IMR-90 (cell line): Measurements from ENCODE around the gene TTC28. TPM values are rescaled to one million over a fixed set of nuclear protein-coding genes. Genes with fewer than 3 reads are reported as not detected.

Experiments used
- ATAC-seq: fragments of 200-7000 bp; cut with Tn5 transposase; 2 replicates; pipeline ENCODE4 v1.9.1; 2020; ENCODE audit warnings: low read depth, mild to moderate bottlenecking, moderate library complexity
- BruUV-seq: library from RNA; stranded (reverse); fragments of 400-500 nt; replicated peaks from 2 replicates; lab custom pipeline; 2021; lab: Mats Ljungman, UMichigan
- CTCF ChIA-PET: fragments of 300-600 bp; formaldehyde crosslinking; extraction: SDS; loops from one replicate; lab custom pipeline; 2021; ENCODE audit warnings: antibody characterized with exemption; lab: Yijun Ruan, JAX
- POLR2A ChIA-PET: fragments of 300-600 bp; sonication (Branson Sonifier 250); formaldehyde crosslinking; loops from one replicate; lab custom pipeline; 2022; ENCODE audit warnings: antibody characterized with exemption; ENCODE audit not compliant: unreplicated experiment; lab: Charles Lee
- DNase-seq: peaks from one replicate; pipeline ENCODE4 v3.0.0; 2013
- H2AFZ ChIP-seq: replicated peaks from 2 replicates; pipeline ENCODE3; 2013; ENCODE audit warnings: low read length, mild to moderate bottlenecking; ENCODE audit not compliant: poor library complexity
- H2AK5ac ChIP-seq: 2 replicates; pipeline ENCODE4 v1.6.1; 2013; ENCODE audit warnings: low read depth, low read length, inconsistent platforms
- H2AK9ac ChIP-seq: replicated peaks from 2 replicates; pipeline ENCODE3; 2013; ENCODE audit warnings: mild to moderate bottlenecking, low read depth, low read length, moderate library complexity; ENCODE audit not compliant: poor library complexity
- H2BK120ac ChIP-seq: 2 replicates; pipeline ENCODE4 v1.6.1; 2013; ENCODE audit warnings: low read depth, low read length, inconsistent platforms
- H2BK15ac ChIP-seq: 3 replicates; pipeline ENCODE4 v1.6.1; 2013; ENCODE audit warnings: low read depth, low read length, inconsistent platforms
- H2BK20ac ChIP-seq: 2 replicates; pipeline ENCODE4 v1.6.1; 2013; ENCODE audit warnings: low read depth, mild to moderate bottlenecking, inconsistent platforms, low read length, moderate library complexity
- H2BK5ac ChIP-seq: 2 replicates; pipeline ENCODE4 v1.6.1; 2013; ENCODE audit warnings: mild to moderate bottlenecking, low read depth, low read length, inconsistent platforms; ENCODE audit not compliant: poor library complexity, severe bottlenecking
- H3K14ac ChIP-seq: replicated peaks from 2 replicates; pipeline ENCODE4 v1.6.1; 2013; ENCODE audit warnings: low read depth, low read length, inconsistent platforms
- H3K18ac ChIP-seq: 2 replicates; pipeline ENCODE4 v1.6.1; 2013; ENCODE audit warnings: low read depth, low read length, control low read depth
- H3K23ac ChIP-seq: 2 replicates; pipeline ENCODE4 v1.6.1; 2013; ENCODE audit warnings: low read depth, low read length, inconsistent platforms
- H3K27ac ChIP-seq: 2 replicates; pipeline ENCODE4 v1.5.1; 2013; ENCODE audit warnings: mild to moderate bottlenecking, control low read depth, low read length; ENCODE audit not compliant: insufficient read depth
- H3K27me3 ChIP-seq: 2 replicates; pipeline ENCODE4 v1.6.1; 2013; ENCODE audit warnings: low read length; ENCODE audit not compliant: control insufficient read depth, insufficient read depth
- H3K36me3 ChIP-seq: 2 replicates; pipeline ENCODE4 v1.6.1; 2013; ENCODE audit warnings: low read length, mixed read lengths; ENCODE audit not compliant: control insufficient read depth, insufficient read depth
- H3K4ac ChIP-seq: 2 replicates; pipeline ENCODE4 v1.6.1; 2013; ENCODE audit warnings: low read depth, low read length, inconsistent platforms
- H3K4me1 ChIP-seq: 2 replicates; pipeline ENCODE4 v1.6.1; 2013; ENCODE audit warnings: low read length, mixed read lengths; ENCODE audit not compliant: control insufficient read depth, insufficient read depth
- H3K4me2 ChIP-seq: 2 replicates; pipeline ENCODE4 v1.6.1; 2013; ENCODE audit warnings: low read depth, mild to moderate bottlenecking, control low read depth, low read length, moderate library complexity
- H3K4me3 ChIP-seq: 2 replicates; pipeline ENCODE4 v1.5.1; 2013; ENCODE audit warnings: low read depth, mild to moderate bottlenecking, control low read depth, low read length, moderate library complexity; ENCODE audit not compliant: insufficient read depth
- H3K56ac ChIP-seq: 2 replicates; pipeline ENCODE4 v1.6.1; 2013; ENCODE audit warnings: low read length, inconsistent platforms; ENCODE audit not compliant: insufficient read depth; ENCODE audit errors: extremely low read depth
- H3K79me1 ChIP-seq, 2 experiments: 2 replicates each; pipeline ENCODE4 v1.6.1; 2013; ENCODE audit warnings: low read length in 2 of 2, inconsistent platforms in 1 of 2, low read depth in 1 of 2
- H3K9ac ChIP-seq: 2 replicates; pipeline ENCODE4 v1.6.1; 2013; ENCODE audit warnings: low read depth, low read length, control low read depth
- H3K9me1 ChIP-seq: 2 replicates; pipeline ENCODE4 v1.6.1; 2013; ENCODE audit warnings: low read length, inconsistent platforms; ENCODE audit not compliant: insufficient read depth
- H3K9me3 ChIP-seq: 2 replicates; pipeline ENCODE4 v1.6.1; 2013; ENCODE audit warnings: low read length; ENCODE audit not compliant: control insufficient read depth, insufficient read depth
- H4K20me1 ChIP-seq: 2 replicates; pipeline ENCODE4 v1.6.1; 2013; ENCODE audit warnings: low read length, inconsistent platforms; ENCODE audit not compliant: insufficient read depth
- H4K5ac ChIP-seq: 2 replicates; pipeline ENCODE4 v1.6.1; 2013; ENCODE audit warnings: mild to moderate bottlenecking, low read depth, low read length, control low read depth
- H4K8ac ChIP-seq, 2 experiments: 2 replicates each; pipeline ENCODE4 v1.6.1; 2013; ENCODE audit warnings: low read depth in 2 of 2, low read length in 2 of 2, control low read depth in 1 of 2, inconsistent platforms in 1 of 2
- H4K91ac ChIP-seq: 2 replicates; pipeline ENCODE4 v1.6.1; 2013; ENCODE audit warnings: low read depth, low read length, inconsistent platforms; ENCODE audit not compliant: insufficient read depth
- CHD1 ChIP-seq: IDR thresholded peaks from 2 replicates; pipeline ENCODE4 v1.6.1; 2012; ENCODE audit warnings: low read depth, low read length, improper control_type of control experiment
- MAZ ChIP-seq: IDR thresholded peaks from 2 replicates; pipeline ENCODE4 v1.6.1; 2012; ENCODE audit warnings: low read depth, mild to moderate bottlenecking, low read length, improper control_type of control experiment, moderate library complexity, borderline replicate concordance
- RAD21 ChIP-seq: IDR thresholded peaks from 2 replicates; pipeline ENCODE4 v1.6.1; 2012; ENCODE audit warnings: low read length, improper control_type of control experiment
- RFX5 ChIP-seq: IDR thresholded peaks from 2 replicates; pipeline ENCODE4 v1.8.0; 2012; ENCODE audit warnings: low read depth, mild to moderate bottlenecking, low read length, moderate library complexity
- SMC3 ChIP-seq: fragments of 150-350 bp; IDR thresholded peaks from 2 replicates; pipeline ENCODE4 v1.6.1; 2016; ENCODE audit warnings: low read depth, mild to moderate bottlenecking, antibody characterized with exemption, low read length, moderate library complexity
- WGBS, 2 experiments: methylation state at CpG; one replicate each; pipeline versions ENCODE4 v1.1.5 to v1.1.7; 2013; ENCODE audit warnings: missing lambda C conversion rate in 2 of 2; ENCODE audit not compliant: insufficient read length in 1 of 2; ENCODE audit errors: extremely low coverage in 2 of 2; 5-methylcytosine and 5-hydroxymethylcytosine counted together
- dilution Hi-C: fragments of 300-500 bp; cut with HindIII; formaldehyde crosslinking; loops from one replicate; pipeline ENCODE4 v1.14.3; 2018; ENCODE audit warnings: low sequenced_read_pairs; ENCODE audit not compliant: unreplicated experiment
- in situ Hi-C: fragments of 300-500 bp; cut with MboI; formaldehyde crosslinking; loops from 3 replicates; pipeline ENCODE4 v1.14.3; 2019; ENCODE audit warnings: low sequenced_read_pairs, inconsistent platforms, mixed read lengths
- intact Hi-C: fragments of 100-400 bp; cut with micrococcal nuclease; formaldehyde crosslinking; loops from 2 replicates; pipeline ENCODE4 v1.10.0; 2022
- polyA plus RNA-seq, 3 experiments: library from polyadenylated mRNA; depleted of rRNA; stranded (reverse); fragments of >200 nt; gene quantifications; 2 replicates each; pipeline ENCODE4 v1.2.3, GENCODE V29; 2012; ENCODE audit warnings: low replicate concordance in 1 of 3
- total RNA-seq: library from RNA; depleted of rRNA; stranded (reverse); fragments of >200 nt; gene quantifications from 2 replicates; pipeline ENCODE4 v1.2.3, GENCODE V29; 2012
- TF ChIP-seq, protein P1 (sequence below): conservative IDR thresholded peaks from 2 replicates; pipeline ENCODE4 v1.5.1; 2012; ENCODE audit warnings: mild to moderate bottlenecking, low read depth, low read length, improper control_type of control experiment

The TTC28 gene
- total and polyA plus RNA-seq, 2 of the 4 experiments (the other 2 are of a cell fraction), result 5.6 to 13.3 TPM

DNA sequence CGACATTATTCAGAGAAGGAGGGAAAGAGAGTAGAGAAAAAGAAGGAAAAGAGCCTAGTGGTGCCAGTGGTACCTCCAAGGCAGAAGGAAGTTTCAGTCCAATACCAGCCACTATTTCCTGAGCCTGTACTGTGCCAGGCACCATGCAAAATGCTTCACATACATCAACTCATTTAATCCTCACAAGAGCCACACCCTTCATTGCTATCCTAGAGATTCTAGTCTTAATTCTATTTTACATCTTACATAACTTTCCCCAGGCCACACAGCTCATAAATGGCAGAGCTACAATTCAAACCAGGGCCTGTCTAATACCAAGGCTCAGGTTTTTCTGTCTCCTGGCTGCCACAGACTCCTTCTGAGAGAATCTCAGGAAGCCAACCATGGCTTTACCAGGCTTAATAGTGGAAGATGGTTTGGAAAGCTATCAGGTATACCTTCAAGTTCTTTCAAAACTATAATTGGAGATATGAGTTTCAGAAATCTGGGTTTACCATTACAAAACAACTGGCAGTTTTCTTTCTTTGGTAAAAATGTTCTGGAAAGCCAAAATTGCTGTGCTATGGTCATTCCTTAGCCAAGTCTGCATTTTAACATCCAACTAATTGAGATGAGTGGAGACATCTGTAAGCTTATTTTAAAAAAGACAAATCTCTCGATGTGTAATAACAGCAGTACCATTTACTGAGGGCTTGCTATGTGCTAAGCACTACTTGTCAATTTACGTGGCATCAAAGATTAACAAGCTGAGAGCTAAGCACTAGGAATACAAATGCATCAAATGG is 535.5 kb downstream of the TTC28 start:
- Histone ChIP-seq H3K4me1 (peaks cover 25% of the 10 kb centered on the region), H2BK15ac (no peak overlapping the region; the same call in 2 of the 3 replicates), H4K8ac (peak overlapping the region in 1 of 2 experiments; percentile 38; a peak in 1 of 4 replicates), H2BK5ac (no peak overlapping the region), H2AK9ac (no peak overlapping the region), H2AK5ac (no peak overlapping the region; the same call in 1 of the 2 replicates), H3K56ac (no peak overlapping the region), H3K27ac (no peak overlapping the region), H2AFZ (no peak overlapping the region), H3K9me3 (no peaks in the 10 kb centered on the region), H3K14ac (0 out of 2 replicates have a peak overlapping the region, but pooled peaks have one; percentile 53), H3K9me1 (peaks cover 9% of the 10 kb centered on the region), H4K20me1 (peaks cover 3% of the 10 kb centered on the region; the same call in 1 of the 2 replicates), H3K18ac (peak overlapping the region; percentile 11; the same call in 1 of the 2 replicates), H3K79me1 (peaks cover 0 to 3% of the 10 kb centered on the region in 2 experiments; a peak in 1 of 4 replicates), H3K4me3 (no peak overlapping the region), H3K27me3 (no peaks in the 10 kb centered on the region), H2BK20ac (no peak overlapping the region; the same call in 1 of the 2 replicates), H4K5ac (peak overlapping the region; percentile 34), H3K4ac (no peak overlapping the region; the same call in 1 of the 2 replicates), H3K9ac (no peak overlapping the region), H3K4me2 (no peak overlapping the region), H4K91ac (no peak overlapping the region), H3K23ac (no peak overlapping the region; the same call in 1 of the 2 replicates), H2BK120ac (peak overlapping the region; percentile 23; the same call in 1 of the 2 replicates), H3K36me3 (no peaks in the 10 kb centered on the region)
- CTCF ChIA-PET, result interaction anchor here (1.3 kb wide), 1 partner anchor 31 kb away, joined by 3 read pairs; no protein-coding TSS in a partner anchor
- intact Hi-C loops, result loop anchor here (5.0 kb wide), 1 partner anchor 298 kb away; no protein-coding TSS in a partner anchor
- 100% methylated on average over 1 of the region's 3 CpGs; no CpG with 5 or more reads in 1 of the 2 experiments for WGBS, 2 experiments
- no peak for DNase-seq
- no TSS peak for BruUV-seq
- in situ Hi-C loops, result no loop called here
- dilution Hi-C loops, result no loop called here
- POLR2A ChIA-PET, result interaction anchor here (0.6 kb wide), 1 partner anchor 213 kb away, joined by 3 read pairs; no protein-coding TSS in a partner anchor
- TF ChIP-seq, protein P1, sequence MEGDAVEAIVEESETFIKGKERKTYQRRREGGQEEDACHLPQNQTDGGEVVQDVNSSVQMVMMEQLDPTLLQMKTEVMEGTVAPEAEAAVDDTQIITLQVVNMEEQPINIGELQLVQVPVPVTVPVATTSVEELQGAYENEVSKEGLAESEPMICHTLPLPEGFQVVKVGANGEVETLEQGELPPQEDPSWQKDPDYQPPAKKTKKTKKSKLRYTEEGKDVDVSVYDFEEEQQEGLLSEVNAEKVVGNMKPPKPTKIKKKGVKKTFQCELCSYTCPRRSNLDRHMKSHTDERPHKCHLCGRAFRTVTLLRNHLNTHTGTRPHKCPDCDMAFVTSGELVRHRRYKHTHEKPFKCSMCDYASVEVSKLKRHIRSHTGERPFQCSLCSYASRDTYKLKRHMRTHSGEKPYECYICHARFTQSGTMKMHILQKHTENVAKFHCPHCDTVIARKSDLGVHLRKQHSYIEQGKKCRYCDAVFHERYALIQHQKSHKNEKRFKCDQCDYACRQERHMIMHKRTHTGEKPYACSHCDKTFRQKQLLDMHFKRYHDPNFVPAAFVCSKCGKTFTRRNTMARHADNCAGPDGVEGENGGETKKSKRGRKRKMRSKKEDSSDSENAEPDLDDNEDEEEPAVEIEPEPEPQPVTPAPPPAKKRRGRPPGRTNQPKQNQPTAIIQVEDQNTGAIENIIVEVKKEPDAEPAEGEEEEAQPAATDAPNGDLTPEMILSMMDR, result no peak
- no peak for TF ChIP-seq RFX5
- TF ChIP-seq CHD1, result no peak
- no peak for TF ChIP-seq SMC3
- TF ChIP-seq MAZ, result no peak
- TF ChIP-seq RAD21, result no peak
- no peak for ATAC-seq
